ENCODE measurements around the gene EDC3.
"Not testable (repeated sequence)": the region's sequence is repeated elsewhere in the genome, so short reads cannot be mapped to it uniquely, and the experiment has no call there.

The EDC3 gene, protein sequence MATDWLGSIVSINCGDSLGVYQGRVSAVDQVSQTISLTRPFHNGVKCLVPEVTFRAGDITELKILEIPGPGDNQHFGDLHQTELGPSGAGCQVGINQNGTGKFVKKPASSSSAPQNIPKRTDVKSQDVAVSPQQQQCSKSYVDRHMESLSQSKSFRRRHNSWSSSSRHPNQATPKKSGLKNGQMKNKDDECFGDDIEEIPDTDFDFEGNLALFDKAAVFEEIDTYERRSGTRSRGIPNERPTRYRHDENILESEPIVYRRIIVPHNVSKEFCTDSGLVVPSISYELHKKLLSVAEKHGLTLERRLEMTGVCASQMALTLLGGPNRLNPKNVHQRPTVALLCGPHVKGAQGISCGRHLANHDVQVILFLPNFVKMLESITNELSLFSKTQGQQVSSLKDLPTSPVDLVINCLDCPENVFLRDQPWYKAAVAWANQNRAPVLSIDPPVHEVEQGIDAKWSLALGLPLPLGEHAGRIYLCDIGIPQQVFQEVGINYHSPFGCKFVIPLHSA

GRCh38 chr15:74695597-74696397, at the start of gene EDC3:
EDC3 (minus strand) TSS chr15:74696024; CDS start chr15:74675124, 20,900 bp downstream.
- peak; percentile 89 for DNase-seq

DNA sequence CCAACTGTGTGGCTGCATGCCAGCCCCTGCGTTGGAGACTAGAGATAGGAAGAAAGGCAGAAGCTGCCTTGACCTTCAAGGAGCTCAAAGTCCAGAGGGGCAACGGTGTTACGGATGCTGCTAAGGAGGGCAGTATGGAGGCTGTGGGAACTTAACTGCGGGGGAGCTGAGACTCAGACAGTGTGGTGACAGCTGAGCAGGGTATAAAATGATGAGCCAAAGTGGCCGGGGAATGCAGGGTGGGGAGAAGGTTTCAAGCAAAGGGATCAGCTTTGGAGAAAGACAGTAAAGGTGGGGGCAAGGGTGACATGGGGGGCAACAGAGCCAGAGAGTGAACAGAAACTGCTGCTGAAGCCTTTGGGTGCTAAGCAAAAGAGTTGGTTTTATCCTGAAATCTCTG, 46.6 kb upstream of the EDC3 start:
- no peak for DNase-seq

GRCh38 chr15:74738239-74738638, 42.4 kb upstream of the EDC3 start:
- DNase-seq, result not testable (repeated sequence)

GRCh38 chr15:74735305-74735704, 39.5 kb upstream of the EDC3 start:
- DNase-seq, result no peak

DNA sequence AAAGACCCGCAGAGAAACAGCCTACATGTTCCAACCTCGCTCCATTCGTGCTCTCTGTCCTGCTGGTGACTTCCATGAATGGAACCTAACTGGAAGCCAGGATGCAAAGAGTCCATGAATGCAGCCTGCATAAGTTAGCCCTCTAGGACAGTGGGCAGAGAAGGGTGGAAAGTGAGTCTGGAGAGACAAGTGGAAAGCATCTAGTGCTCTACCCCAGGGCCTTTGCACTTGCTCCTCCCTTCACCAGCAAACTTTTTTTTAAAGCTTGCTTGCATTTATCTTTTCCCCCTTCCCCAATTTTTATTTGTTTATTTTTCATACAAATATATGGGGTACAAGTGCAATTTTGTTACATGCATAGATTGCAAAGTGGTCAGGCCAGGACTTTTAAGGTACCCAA, 37.4 kb upstream of the EDC3 start:
- DNase-seq, result no peak

DNA sequence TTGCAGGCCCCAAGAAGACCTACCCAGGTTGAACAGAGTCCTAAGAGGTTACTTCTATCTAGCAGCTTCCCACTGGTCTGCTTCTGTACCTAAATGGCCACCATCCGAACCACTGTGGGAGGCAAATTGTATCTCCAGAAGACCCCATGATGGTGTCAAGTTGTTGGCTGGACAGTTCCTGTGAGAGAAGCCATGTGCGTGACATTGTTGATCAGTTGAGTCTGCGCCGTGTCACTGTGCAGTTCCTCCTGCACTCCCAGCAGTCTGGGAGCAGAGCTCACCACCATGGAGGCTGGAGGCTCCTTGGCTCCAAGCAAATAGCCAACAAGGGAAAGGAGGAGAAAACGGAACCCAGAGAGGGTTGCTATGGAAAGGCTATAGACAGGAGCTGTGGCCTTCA, 37.0 kb upstream of the EDC3 start:
- DNase-seq, result no peak

GRCh38 chr15:74730619-74731316, 34.9 kb upstream of the EDC3 start:
- no peak for DNase-seq

- DNase-seq, result not testable (repeated sequence)
These were observed 33.5 kb upstream of the EDC3 start for GRCh38 chr15:74729372-74729771.

- not testable (repeated sequence) for DNase-seq
These were observed 32.9 kb upstream of the EDC3 start for GRCh38 chr15:74728699-74729098.

- DNase-seq, result no peak
These were observed 31.9 kb upstream of the EDC3 start for GRCh38 chr15:74727727-74728126.

DNA sequence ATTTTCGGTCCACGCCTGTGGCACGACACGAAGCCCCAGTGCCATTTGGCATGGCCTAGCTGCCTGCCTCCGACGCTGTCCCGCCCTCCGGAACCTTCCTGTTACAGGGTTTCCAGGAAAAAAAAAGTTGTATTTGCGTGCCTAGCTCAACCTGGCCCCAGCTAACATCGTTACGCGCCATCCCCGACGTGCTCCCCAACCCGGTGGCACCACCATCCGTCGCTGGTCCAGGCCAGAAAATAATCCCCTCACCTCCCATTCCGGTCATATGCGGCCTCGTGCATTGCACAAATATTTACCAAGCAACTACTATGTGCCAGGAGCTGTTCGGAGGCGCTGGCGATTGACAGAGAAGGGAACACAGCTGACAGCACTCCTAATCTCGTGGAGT, 30.9 kb upstream of the EDC3 start:
- DNase-seq, result no peak

DNA sequence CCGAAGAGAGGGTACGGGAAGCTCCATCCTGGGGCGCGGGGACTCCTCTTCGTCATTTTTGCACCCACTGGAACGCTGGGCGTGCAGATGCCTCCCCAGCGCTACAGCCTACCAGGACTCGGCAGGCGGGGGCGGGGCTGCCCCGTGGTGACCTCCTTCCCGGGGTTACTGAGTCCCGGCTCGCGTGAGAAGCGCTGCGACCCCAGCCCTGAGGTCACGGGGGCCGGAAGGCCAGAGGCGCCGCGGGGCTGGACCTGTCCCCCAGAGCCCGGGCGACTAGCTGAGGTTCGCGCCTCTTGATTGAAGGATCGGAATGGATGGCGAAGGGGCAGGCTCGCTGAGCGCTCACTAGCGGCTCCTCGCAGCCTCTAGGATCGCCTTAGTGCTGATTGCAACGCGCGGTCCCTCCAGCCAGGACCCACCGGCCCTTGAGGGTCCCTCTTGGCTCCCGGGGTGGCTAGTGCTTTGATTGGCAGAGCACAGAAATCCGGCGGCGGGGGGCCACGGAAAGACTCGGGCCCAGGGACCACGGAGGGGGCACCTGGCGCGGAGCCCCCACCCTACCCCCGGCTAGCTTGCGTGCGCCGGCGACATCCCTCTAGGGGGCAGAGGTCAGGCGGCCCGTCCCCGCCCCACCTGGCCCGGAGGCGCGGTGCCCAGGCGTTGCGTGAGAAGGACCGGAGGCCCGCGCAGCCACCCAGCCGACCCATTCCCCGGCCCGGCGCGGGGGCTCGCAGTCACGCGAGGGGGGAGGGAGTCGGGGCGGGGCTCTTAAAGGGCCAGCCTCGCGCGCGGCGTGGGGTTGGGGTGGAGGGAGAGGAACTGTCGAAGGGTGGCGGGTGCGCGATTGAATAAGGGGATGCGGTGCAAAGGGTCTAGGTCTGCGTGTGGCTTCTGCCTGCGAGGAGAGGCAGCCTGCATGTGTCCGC, 30.3 kb upstream of the EDC3 start:
- peak; percentile 53 for DNase-seq

DNA sequence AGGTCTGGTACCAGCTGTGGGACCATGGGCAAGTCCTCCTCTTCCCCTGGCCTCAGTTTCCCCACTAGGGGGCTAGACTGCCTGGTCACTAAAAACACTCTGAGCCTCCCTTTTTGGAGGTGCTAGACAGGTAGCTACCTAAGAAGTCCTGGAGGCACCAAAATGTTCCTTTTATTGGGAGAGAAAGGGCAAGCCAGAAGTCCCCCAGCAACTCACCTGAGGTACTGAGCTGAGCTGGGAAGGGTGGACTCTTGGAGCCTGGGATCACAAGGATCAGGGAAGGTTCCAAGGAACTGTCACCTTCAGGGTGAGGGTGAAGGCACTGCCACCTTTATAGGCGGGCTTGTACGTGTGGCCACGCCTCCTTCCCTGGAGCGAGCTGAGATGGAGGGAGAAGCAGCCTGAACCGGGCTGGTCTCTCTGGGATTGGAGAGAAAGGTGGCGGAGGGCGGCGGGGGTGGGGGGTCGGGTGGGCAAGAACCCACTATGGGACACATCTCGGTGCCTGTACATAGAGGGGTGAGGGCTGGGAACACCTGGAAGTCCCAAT, 29.5 kb upstream of the EDC3 start, which contains the start of gene CYP1A1:
TSS of gene CYP1A1 (minus strand) at position 304 of the 550 bp plus-strand sequence. CDS start 2,431 bp downstream, outside the sequence.
- DNase-seq, result peak; percentile 45

DNA sequence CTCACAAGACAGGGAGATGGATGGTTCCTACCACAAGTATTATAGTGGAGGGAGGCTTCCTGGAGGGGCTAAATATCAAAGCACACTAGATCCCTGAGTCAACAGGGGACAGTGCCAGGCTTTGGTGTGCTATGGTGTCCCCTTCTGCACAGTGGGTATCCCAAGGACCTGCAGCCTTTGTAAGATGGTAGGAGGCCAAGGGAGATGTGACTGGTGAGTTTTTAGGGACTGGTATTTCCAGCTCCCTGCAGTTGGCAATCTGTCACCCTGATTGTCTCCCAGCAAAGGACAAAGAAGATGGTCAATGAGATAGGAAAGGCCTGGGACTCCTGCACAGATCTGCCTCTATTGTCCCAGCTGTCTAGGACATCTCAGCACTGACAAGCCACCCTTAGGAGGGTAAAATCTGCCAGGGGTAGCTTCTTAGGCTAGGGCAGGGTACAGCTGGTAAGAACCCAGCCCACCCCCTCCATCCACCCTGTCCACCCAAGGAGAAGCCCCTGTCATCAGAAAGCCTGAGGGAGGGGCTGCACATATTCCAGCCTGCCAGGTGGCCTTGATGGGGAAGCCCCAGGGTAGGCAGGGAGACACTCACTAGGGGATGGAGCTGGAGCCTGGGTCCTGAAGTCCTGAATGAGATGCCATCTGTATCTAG, 28.9 kb upstream of the EDC3 start:
- DNase-seq, result no peak

DNA sequence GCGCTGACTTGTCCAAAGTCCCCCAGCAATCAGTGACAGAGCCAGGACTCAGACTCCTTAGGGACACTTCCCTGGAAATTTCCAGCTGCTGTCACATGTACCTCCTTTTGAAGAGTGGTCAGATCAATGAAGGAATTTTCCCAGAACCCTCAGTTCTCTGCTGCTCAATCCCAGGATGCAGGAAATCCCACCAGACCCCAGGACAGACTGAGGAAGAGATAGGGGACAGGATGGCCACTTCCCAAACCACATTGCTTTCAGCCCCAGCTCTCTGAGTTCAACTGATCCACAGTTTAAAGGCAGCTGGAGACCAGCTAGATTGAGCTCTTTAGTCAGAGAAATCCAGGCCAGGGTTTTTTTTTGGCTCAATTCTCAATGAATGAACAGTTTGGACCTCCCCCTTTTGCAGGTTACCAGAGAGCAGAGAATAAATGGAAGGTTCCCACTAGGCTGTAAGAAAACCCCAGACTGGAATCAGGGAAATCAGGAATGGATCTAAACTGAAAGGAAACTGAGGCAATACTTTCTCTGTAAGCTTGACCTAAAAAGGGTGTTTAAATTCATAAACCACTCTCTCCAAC, 28.0 kb upstream of the EDC3 start:
- no peak for DNase-seq

- no peak for DNase-seq
These were observed 27.4 kb upstream of the EDC3 start for GRCh38 chr15:74723187-74723586.

DNA sequence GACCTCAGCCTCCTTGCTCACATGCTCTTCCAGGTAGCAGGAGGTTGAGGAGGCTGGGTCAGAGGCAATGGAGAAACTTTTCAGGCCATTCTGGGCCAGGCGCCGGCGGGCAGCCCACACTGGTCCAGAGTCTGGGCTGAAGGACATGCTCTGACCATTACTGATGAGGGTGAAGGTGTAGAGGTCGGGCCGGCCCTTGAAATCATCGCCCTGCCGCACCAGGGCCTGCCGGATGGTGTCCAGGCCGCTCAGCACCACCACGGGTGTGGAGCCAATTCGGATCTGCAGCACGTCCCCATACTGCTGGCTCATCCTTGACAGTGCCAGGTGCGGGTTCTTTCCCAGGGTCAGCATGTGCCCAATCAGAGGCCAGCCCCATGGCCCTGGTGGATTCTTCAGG, 26.8 kb upstream of the EDC3 start:
- no peak for DNase-seq

- no peak for DNase-seq
These were observed 20.8 kb upstream of the EDC3 start for GRCh38 chr15:74716651-74717050.

DNA sequence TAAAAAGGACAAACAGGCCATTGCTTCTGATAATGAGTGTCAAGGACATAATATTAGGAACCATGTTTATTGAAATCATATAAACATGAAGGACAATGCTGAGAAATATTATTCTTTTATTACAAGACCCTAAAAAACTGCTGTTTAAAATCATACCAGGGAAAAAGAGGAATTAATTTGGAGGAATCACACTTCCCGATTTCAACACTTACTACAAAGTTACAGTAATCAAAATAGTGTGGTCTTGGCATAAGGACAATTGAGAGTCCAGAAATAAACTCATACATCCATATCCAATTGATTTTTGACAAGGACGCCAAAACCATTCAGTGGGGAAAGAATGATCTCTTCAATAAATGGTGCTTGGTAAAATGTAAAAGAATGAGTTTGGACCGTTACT, 16.5 kb upstream of the EDC3 start:
- DNase-seq, result no peak

- DNase-seq, result no peak
These were observed 14.7 kb upstream of the EDC3 start for GRCh38 chr15:74710319-74711094.
